HEK293T (cell line): ENCODE results near the gene PSG4.
"Not testable (repeated sequence)": the region's sequence is repeated elsewhere in the genome, so short reads cannot be mapped to it uniquely, and the experiment has no call there.

Experiments used
- CTCF ChIA-PET: fragments of 350-600 bp; formaldehyde crosslinking; extraction: SDS; loops from one replicate; lab custom pipeline; 2021; ENCODE audit warnings: antibody characterized with exemption, inconsistent platforms; lab: Yijun Ruan, JAX
- POLR2A ChIA-PET: fragments of 350-600 bp; formaldehyde crosslinking; extraction: SDS; loops from one replicate; lab custom pipeline; 2020; ENCODE audit warnings: antibody characterized with exemption, inconsistent platforms; lab: Yijun Ruan, JAX
- DNase-seq: peaks from one replicate; pipeline ENCODE4 v3.0.0; 2012; ENCODE audit warnings: mixed read lengths; ENCODE audit errors: extremely low spot score
- ARNT ChIP-seq: fragments of 450-650 bp; IDR thresholded peaks from 2 replicates; pipeline ENCODE4 v1.6.1; 2017; ENCODE audit warnings: mild to moderate bottlenecking
- BHLHE40 ChIP-seq: fragments of 450-650 bp; IDR thresholded peaks from 2 replicates; pipeline ENCODE4 v1.6.1; 2016; ENCODE audit warnings: mild to moderate bottlenecking, moderate library complexity, borderline replicate concordance
- CTBP1 ChIP-seq: fragments of 450-650 bp; IDR thresholded peaks from 2 replicates; pipeline ENCODE4 v1.6.1; 2016; ENCODE audit warnings: borderline replicate concordance
- ELF4 ChIP-seq: fragments of 450-650 bp; IDR thresholded peaks from 2 replicates; pipeline ENCODE4 v1.6.1; 2017; ENCODE audit warnings: antibody characterized with exemption
- FOXA1 ChIP-seq: fragments of 450-650 bp; IDR thresholded peaks from 2 replicates; pipeline ENCODE4 v1.6.1; 2016; ENCODE audit warnings: mild to moderate bottlenecking
- FOXK2 ChIP-seq: fragments of 450-650 bp; IDR thresholded peaks from 2 replicates; pipeline ENCODE4 v1.6.1; 2016; ENCODE audit warnings: mild to moderate bottlenecking
- FOXM1 ChIP-seq: fragments of 450-650 bp; IDR thresholded peaks from 2 replicates; pipeline ENCODE4 v1.6.1; 2017; ENCODE audit warnings: mild to moderate bottlenecking, borderline replicate concordance
- HDGF ChIP-seq: fragments of 450-650 bp; IDR thresholded peaks from 2 replicates; pipeline ENCODE4 v1.6.1; 2017; ENCODE audit warnings: antibody characterized with exemption, borderline replicate concordance
- L3MBTL2 ChIP-seq: fragments of 450-650 bp; conservative IDR thresholded peaks from 2 replicates; pipeline ENCODE4 v1.6.1; 2016; ENCODE audit warnings: mild to moderate bottlenecking
- LEF1 ChIP-seq: fragments of 450-650 bp; IDR thresholded peaks from 2 replicates; pipeline ENCODE4 v1.6.1; 2017; ENCODE audit warnings: mild to moderate bottlenecking, borderline replicate concordance
- NFRKB ChIP-seq: fragments of 450-650 bp; IDR thresholded peaks from 2 replicates; pipeline ENCODE4 v1.6.1; 2016; ENCODE audit warnings: mild to moderate bottlenecking, moderate library complexity
- SP1 ChIP-seq: fragments of 450-650 bp; IDR thresholded peaks from 2 replicates; pipeline ENCODE4 v1.6.1; 2017
- SUZ12 ChIP-seq: fragments of 450-650 bp; IDR thresholded peaks from 2 replicates; pipeline ENCODE4 v1.6.1; 2016; ENCODE audit warnings: mild to moderate bottlenecking
- TARDBP ChIP-seq: fragments of 450-650 bp; IDR thresholded peaks from 2 replicates; pipeline ENCODE4 v1.6.1; 2016
- TF ChIP-seq, protein P1 (sequence below): fragments of 450-650 bp; IDR thresholded peaks from 2 replicates; pipeline ENCODE4 v1.6.1; 2016

PSG4 gene

DNA sequence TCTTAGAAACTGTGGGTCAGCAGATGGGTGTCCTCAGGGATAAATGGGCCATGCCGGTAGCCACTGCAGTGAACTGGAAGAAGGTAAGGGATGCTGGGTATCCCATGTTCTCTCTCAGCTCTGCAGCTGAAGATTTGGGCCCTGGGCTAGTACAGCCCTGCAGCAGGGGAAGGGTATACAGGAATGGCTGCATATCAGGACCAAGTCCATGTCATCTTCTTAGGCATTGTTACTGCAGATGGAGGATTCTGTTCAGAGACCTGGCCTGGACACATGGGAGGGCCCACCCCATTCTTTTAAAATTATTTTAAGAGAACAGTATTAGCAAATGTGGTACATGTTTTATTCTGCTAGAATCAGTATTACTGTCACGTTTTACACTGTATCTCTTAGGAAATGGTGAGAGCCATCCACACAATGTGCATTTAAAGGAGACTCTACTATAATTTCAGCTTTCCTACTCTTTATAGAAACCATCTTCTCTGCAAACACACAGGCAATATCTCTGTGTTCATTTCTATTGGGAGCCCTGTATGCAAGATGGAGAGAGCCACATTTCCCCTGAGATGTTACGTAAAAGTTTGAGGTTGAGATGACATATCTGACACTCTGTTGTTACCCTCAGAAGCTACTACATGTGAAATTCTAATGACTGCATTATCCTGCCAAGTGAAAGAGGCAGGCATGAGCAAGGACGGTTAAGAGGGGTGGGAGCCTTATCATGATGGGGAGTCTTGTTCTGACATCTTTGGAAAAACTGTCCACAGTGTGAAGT, 12.9 kb downstream of the PSG4 start:
- TF ChIP-seq FOXK2 (peak; percentile 87), ELF4 (peak; percentile 47), L3MBTL2 (peak; percentile 61), BHLHE40 (peak; percentile 69), ARNT (peak; percentile 28; the same call in 1 of the 2 replicates), NFRKB (peak; percentile 86)
- ChIA-PET POLR2A (interaction anchor here (0.7 to 1.2 kb wide), 4 partner anchors 9 to 42 kb away, joined by 3 read pairs; no protein-coding TSS in a partner anchor), CTCF (interaction anchor here (0.9 to 1.2 kb wide), 6 partner anchors 8 to 140 kb away, joined by 3 to 5 read pairs (median 3); no protein-coding TSS in a partner anchor)
- not testable (repeated sequence) for DNase-seq

DNA sequence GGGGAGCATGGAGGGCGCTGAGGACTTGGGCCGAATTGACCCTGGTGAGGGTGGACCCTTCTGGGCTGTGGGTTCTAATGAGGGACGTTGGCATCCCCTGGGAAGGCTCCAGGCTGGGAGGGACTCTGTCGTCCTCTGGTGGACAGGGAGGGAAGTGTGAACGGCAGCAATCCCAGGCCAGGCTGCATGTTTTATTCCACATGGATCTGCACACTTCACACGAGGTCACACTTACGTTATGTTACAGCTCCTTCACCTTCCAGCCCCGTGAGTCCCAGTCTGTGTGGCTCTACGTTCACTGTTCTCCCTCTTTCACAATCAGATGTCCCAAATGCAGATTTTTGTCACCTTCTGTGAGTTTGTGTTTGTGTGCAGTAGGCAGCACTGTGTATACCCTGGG, 17.3 kb downstream of the PSG4 start:
- TF ChIP-seq FOXK2, result peak; percentile 50; the same call in 1 of the 2 replicates
- peak; percentile 98 for TF ChIP-seq L3MBTL2
- 0 out of 2 replicates have a peak, but pooled peaks have one; percentile 30 for TF ChIP-seq ARNT
- POLR2A ChIA-PET, result not testable (repeated sequence)
- CTCF ChIA-PET, result interaction anchor here (0.6 kb wide), 1 partner anchor 1092 kb away, joined by 3 read pairs; no protein-coding TSS in a partner anchor
- DNase-seq, result peak; percentile 36

DNA sequence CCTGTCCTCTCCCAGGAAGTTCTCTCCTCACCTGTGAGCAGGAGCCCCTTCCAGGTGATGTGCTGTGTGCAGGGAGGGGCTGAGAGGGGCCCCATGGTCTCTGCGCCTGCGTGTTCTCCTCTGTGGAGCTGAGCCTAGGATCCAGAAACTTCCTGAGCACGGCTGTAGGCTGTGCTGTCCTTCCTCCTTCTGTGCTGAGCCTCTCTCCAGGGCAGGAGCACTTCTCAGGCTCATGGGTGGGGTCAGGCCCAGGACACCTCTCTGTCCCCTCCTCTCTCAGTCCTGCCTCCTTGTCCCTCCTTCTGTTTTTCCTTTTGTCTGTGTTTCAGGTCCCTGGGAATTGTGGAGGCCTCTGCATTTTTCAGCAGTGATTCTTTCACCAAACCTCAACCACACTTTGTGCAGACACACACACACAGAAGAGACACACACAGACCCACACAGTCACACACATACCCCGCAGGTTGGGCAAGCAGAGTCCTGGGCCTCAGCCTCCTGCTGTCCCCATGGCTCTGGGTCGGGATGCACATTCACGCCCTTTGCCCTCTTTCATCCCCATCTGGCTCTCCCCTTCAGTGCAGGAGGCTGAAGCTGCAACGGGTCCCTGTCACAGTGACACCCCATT, 19.0 kb downstream of the PSG4 start, which contains the start of gene PSG5:
PSG5 (minus strand) TSS at position 226 of the 625 bp plus-strand sequence; CDS start at position 95, 131 bp downstream.
- CTCF ChIA-PET, POLR2A ChIA-PET, DNase-seq: not testable (repeated sequence)

DNA sequence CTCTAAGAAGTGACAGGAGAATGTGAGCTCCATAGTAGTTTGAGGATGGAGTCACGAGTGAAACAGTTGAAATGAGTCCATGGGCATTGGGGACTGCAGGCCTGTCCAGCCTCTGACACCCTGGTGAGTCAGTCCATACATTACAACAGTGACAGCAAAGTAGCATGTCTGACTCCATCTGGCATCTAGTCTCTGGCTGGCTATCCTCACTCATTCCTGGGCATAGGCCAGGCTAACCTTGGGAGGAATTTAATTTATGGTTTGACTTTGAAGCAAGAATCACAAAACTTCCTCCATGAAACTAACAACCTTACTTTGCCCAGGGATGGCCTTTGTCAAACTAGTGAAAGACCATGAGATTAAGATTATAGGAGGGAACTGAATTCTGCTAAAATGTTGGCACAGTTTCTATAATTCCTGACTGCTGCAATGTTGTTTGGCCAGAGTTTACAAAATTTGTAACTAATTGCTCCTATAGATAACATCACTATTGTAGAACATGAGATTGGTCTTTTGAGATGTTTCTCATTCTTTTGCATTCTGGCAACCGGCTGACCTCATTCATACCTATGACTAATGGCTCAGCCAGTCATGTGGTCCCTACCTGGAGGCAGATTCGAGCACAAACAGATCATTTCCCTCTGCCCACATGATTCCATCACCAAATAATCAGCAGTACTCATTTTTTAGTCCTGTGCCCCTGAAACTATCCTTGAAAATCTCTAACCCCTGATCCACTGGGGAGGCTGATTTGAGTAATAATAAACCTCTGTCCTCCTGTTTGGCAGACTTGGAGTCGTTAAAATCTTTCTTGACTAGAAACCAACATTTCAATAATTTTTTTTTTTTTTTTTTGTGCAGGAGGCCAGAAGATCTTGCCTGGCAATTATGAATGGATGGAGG, 23.3 kb downstream of the PSG4 start:
- POLR2A ChIA-PET, DNase-seq: not testable (repeated sequence)
- CTCF ChIA-PET, result interaction anchor here (0.7 to 0.8 kb wide), 2 partner anchors 10 to 64 kb away, joined by 3 read pairs; no protein-coding TSS in a partner anchor

DNA sequence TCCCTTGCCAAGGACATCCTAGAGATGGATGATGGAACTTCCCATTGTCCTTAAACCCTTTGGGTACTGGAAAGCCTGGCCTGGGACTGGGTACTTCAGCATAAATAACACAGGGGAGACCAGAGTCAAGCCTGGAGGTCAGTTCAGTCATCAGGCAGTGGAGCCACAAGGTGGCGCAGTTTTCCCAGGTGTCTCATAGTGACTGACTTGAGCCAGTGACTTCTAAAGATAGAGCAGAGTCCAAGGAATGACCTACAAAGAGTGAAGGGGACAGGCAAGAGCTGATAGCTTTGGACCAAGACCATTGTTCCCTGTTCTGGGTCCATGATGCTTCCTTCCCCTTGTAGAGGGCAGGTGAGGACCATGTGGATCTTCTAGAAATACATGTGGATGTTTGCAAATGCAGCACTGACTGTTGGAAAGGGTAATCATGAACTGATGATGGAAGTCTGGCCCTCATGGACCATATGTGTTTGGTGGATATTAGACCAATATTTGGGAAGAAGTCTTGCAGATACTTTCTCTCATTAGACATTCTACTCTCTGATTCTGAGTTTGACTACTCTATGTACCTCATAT, 25.8 kb downstream of the PSG4 start:
- POLR2A ChIA-PET, DNase-seq, CTCF ChIA-PET: not testable (repeated sequence)

DNA sequence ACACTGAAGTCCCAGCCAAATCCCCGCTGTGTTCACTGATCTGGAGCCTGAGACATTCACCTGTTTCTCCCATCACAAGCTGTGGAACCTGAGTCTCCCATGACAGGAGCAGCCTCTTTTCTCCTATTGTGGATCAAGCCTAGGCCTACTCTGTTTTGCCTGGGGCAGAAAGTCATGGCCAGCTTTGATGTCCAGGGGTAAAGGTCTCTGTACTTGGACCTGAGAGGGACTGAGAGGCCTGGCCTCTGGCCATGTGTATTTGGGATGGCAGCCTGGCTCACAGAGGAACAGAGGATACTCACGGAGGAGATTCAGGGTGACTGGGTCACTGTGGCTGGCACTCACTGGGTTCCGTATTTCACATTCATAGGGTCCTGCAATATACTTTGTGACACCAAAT, 26.9 kb downstream of the PSG4 start:
- DNase-seq, POLR2A ChIA-PET: not testable (repeated sequence)
- CTCF ChIA-PET, result interaction anchor here (0.6 kb wide), 1 partner anchor 13 kb away, joined by 3 read pairs; no protein-coding TSS in a partner anchor

DNA sequence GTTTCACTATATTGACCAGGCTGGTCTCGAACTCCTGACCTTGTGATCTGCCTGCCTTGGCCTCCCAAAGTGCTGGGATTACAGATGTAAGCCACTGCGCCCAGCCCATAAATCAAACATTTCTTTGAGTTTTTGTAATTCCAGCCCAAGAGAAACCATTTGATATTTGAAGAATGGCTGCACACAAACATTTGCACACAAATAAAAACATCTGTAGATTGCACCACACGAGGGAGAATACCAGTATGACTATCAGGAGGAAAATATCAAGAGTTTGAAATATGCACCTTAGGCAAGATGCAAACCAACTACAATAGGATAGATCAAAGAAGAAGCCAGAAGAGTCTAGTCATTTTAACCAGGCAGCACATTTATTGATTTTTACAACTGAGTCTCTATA, 39.5 kb downstream of the PSG4 start:
- POLR2A ChIA-PET, CTCF ChIA-PET, DNase-seq: not testable (repeated sequence)

DNA sequence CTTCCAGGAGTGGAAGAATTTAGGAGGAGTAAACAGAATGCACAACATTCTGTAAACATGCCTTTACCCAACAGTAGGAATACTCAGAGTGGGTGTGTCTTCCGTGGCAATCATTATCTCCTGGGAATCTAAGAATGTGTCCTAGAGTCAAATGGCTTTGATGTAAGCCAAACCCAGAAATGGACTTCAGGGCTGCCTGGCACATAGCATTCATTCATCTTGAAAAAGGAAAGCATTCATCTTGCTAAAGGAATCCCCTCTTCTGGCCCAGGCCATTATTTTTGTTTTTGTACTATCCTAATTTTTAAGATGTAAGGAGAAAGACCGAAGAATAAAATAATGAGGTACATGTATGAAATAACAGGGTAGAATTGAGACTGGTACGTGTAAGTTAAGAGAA, 42.3 kb downstream of the PSG4 start:
- DNase-seq, CTCF ChIA-PET, POLR2A ChIA-PET: not testable (repeated sequence)

DNA sequence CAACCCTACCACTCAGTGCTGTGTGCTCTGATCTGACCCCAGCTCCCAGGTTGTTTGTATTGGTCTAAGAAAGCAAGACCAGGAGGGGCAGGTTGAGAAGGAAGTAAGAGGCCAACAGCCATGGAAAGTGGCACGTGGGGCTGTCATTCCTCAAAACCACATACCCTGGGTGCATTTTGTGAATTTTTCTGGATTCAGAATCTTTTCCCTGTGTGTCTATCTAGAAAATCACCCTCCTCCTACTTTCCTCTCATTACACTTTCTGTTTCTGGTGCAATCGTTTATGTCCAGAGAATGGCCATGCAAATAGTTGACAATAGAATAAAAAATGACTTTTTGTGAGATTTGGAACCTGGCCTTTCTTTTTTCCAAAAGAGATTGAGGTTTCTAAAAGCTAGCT, 43.2 kb downstream of the PSG4 start:
- POLR2A ChIA-PET, CTCF ChIA-PET: not testable (repeated sequence)

DNA sequence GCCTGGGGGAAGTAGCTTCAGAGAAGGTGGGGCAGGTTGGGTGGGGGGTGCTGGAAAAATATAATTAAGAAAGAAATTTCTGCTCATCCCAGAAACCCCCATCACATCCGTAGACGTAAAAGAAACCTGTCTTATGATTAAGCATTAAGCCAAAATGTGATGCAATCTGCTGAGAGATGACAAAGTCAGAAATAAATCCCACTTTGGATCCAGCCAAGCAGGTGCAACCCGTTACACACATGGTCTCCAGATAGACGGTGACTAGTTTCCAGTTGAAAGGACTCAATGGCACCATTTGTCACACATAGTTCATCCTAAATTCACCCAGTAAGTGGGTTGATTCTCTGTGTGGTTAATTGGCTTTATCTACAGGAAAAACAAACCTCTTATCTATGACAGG, 53.2 kb downstream of the PSG4 start:
- CTCF ChIA-PET, result no interaction called here
- POLR2A ChIA-PET, result no interaction called here
- DNase-seq, result no peak
- no peak for TF ChIP-seq FOXM1
- no peak for TF ChIP-seq LEF1
- TF ChIP-seq BHLHE40, result no peak
- no peak for TF ChIP-seq SUZ12
- no peak for TF ChIP-seq CTBP1
- TF ChIP-seq ELF4, result no peak
- no peak for TF ChIP-seq FOXK2
- TF ChIP-seq L3MBTL2, result no peak
- no peak for TF ChIP-seq SP1
- no peak for TF ChIP-seq FOXA1
- TF ChIP-seq HDGF, result no peak
- TF ChIP-seq, protein P1, sequence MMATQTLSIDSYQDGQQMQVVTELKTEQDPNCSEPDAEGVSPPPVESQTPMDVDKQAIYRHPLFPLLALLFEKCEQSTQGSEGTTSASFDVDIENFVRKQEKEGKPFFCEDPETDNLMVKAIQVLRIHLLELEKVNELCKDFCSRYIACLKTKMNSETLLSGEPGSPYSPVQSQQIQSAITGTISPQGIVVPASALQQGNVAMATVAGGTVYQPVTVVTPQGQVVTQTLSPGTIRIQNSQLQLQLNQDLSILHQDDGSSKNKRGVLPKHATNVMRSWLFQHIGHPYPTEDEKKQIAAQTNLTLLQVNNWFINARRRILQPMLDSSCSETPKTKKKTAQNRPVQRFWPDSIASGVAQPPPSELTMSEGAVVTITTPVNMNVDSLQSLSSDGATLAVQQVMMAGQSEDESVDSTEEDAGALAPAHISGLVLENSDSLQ, result no peak
- TF ChIP-seq ARNT, result no peak
- TF ChIP-seq TARDBP, result no peak

More for the DNA sequence above, 43.2 kb downstream of the PSG4 start:
- DNase-seq, result not testable (repeated sequence)

DNA sequence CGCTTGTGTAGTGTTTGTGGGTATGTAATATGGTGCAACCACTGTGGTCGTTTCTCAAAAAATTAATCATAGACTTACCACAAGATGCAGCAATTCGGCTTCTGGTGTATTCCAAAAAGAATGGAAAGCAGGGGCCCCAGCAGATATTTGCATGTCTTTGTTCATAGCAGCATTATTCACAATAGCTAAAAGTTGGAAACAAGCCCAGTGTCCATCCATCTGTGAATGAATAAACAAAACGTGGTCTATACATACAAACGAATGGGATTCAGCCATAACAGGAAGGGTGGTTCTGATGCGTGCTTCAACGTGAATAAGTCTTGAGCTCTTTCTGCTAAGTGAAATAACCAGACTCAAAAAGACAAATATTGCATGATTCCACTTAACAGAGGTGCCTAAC, 55.6 kb downstream of the PSG4 start:
- DNase-seq, CTCF ChIA-PET: not testable (repeated sequence)
- POLR2A ChIA-PET, result interaction anchor here (1.1 kb wide), 1 partner anchor 42 kb away, joined by 3 read pairs; no protein-coding TSS in a partner anchor
